K562 (cell line): ENCODE measurements around the gene COX4I2. TPM values are rescaled to one million over a fixed set of nuclear protein-coding genes. Genes with fewer than 3 reads are reported as not detected.

Experiments
- BRD9 ChIP-seq: fragments of 450-650 bp; IDR thresholded peaks from 2 replicates; pipeline ENCODE4 v1.6.1; 2018; ENCODE audit warnings: low read depth; ENCODE audit not compliant: partially characterized antibody
- CBFA2T3 ChIP-seq: fragments of 450-650 bp; IDR thresholded peaks from 2 replicates; pipeline ENCODE4 v1.6.1; 2017
- CBFB ChIP-seq: sonication (generic); formaldehyde crosslinking; IDR thresholded peaks from 2 replicates; pipeline ENCODE4 v1.4.0; 2020; ENCODE audit warnings: mild to moderate bottlenecking, missing genetic modification reagents
- DEAF1 ChIP-seq: fragments of 450-650 bp; formaldehyde crosslinking; IDR thresholded peaks from 2 replicates; pipeline ENCODE4 v1.4.0; 2020; ENCODE audit warnings: mild to moderate bottlenecking, moderate library complexity
- FOXJ2 ChIP-seq: fragments of 200-800 bp; sonication (Bioruptor generic); IDR thresholded peaks from 2 replicates; pipeline ENCODE4 v1.6.1; 2016; ENCODE audit warnings: missing genetic modification characterization, missing compliant biosample characterization
- FOXP1 ChIP-seq: sonication (generic); formaldehyde crosslinking; IDR thresholded peaks from 2 replicates; pipeline ENCODE4 v1.8.0; 2022; ENCODE audit warnings: mild to moderate bottlenecking, missing genetic modification reagents
- FUS ChIP-seq: fragments of 200-400 bp; formaldehyde crosslinking; optimal IDR thresholded peaks from 2 replicates; pipeline ENCODE3; 2017; ENCODE audit warnings: low read depth, low read length
- HLTF ChIP-seq: fragments of 450-650 bp; IDR thresholded peaks from 2 replicates; pipeline ENCODE4 v1.6.1; 2016
- KDM5B ChIP-seq: fragments of 200-600 bp; sonication (generic); IDR thresholded peaks from 2 replicates; pipeline ENCODE4 v1.6.1; 2012; ENCODE audit warnings: low read depth, mild to moderate bottlenecking, moderate library complexity, low read length, control low read depth, inconsistent platforms; ENCODE audit not compliant: insufficient replicate concordance
- NBN ChIP-seq: fragments of 450-650 bp; IDR thresholded peaks from 2 replicates; pipeline ENCODE4 v1.6.1; 2016; ENCODE audit warnings: low read depth, mild to moderate bottlenecking
- NCOA4 ChIP-seq: fragments of 450-650 bp; IDR thresholded peaks from 2 replicates; pipeline ENCODE4 v1.6.1; 2018; ENCODE audit warnings: mild to moderate bottlenecking; ENCODE audit not compliant: partially characterized antibody
- PRMT5 ChIP-seq: sonication (generic); formaldehyde crosslinking; IDR thresholded peaks from 2 replicates; pipeline ENCODE4 v1.5.0; 2020; ENCODE audit warnings: missing genetic modification reagents
- PRPF4 ChIP-seq: fragments of 200-400 bp; formaldehyde crosslinking; IDR thresholded peaks from one replicate; pipeline ENCODE4 v1.6.1; 2017; ENCODE audit warnings: low read length, low read depth, mild to moderate bottlenecking; ENCODE audit not compliant: insufficient read depth, poor library complexity, severe bottlenecking
- SAFB2 ChIP-seq: fragments of 200-400 bp; formaldehyde crosslinking; IDR thresholded peaks from 2 replicates; pipeline ENCODE4 v1.6.1; 2018; ENCODE audit warnings: borderline replicate concordance, low read length, low read depth, moderate library complexity; ENCODE audit not compliant: severe bottlenecking
- TAF15 ChIP-seq: fragments of 200-400 bp; formaldehyde crosslinking; IDR thresholded peaks from 2 replicates; pipeline ENCODE4 v1.6.1; 2017; ENCODE audit warnings: mild to moderate bottlenecking, low read depth, low read length, moderate library complexity
- TCF7L2 ChIP-seq: fragments of 150-350 bp; IDR thresholded peaks from 2 replicates; pipeline ENCODE4 v1.6.1; 2016; ENCODE audit warnings: low read depth, mild to moderate bottlenecking, low read length, moderate library complexity
- ZNF165 ChIP-seq: fragments of 250-450 bp; sonication (Bioruptor Pico); IDR thresholded peaks from 2 replicates; pipeline ENCODE4 v1.4.0; 2020; ENCODE audit warnings: borderline replicate concordance
- ZNF232 ChIP-seq: sonication (generic); formaldehyde crosslinking; IDR thresholded peaks from 2 replicates; pipeline ENCODE4 v1.8.0; 2022; ENCODE audit warnings: mild to moderate bottlenecking, missing genetic modification reagents
- ZNF316 ChIP-seq: fragments of 450-650 bp; IDR thresholded peaks from 2 replicates; pipeline ENCODE4 v1.6.1; 2016
- polyA plus RNA-seq, 8 experiments: library from polyadenylated mRNA; depleted of rRNA in 4 of 8; stranded (reverse) in 5 of 8; unstranded in 3 of 8; fragments of >200 nt; fragmentation: Nextera tagmentation in 2 of 8; fragmentation: Illumina TruSeq in 1 of 8; extraction: Ambion mirVana in 2 of 8; extraction: Trizol in 1 of 8; gene quantifications; 2 replicates each; pipeline versions ENCODE4 v1.2.1 to v1.2.3, GENCODE V29; 2011 to 2014; ENCODE audit warnings: inconsistent platforms in 1 of 8, missing spikeins in 1 of 8
- total RNA-seq, 7 experiments: library from RNA; depleted of rRNA in 6 of 7; stranded (reverse); fragments of >200 nt in 6 of 7; fragmentation: Illumina TruSeq in 2 of 7; extraction: Trizol in 2 of 7; gene quantifications; 2 replicates each; pipeline versions ENCODE4 v1.2.1 to v1.2.3, GENCODE V29; 2011 to 2021; ENCODE audit warnings: low replicate concordance in 1 of 7
- TF ChIP-seq, protein P1 (sequence below): fragments of 200-800 bp; sonication (Bioruptor generic); IDR thresholded peaks from 2 replicates; pipeline ENCODE4 v1.6.1; 2017; ENCODE audit warnings: missing genetic modification characterization, missing compliant biosample characterization
- TF ChIP-seq, protein P2 (sequence below): IDR thresholded peaks from 2 replicates; pipeline ENCODE4 v1.6.1; 2016; ENCODE audit warnings: missing genetic modification characterization, missing compliant biosample characterization
- TF ChIP-seq, protein P3 (sequence below): fragments of 250-450 bp; sonication (Bioruptor Pico); IDR thresholded peaks from 2 replicates; pipeline ENCODE4 v1.5.0; 2020; ENCODE audit warnings: mild to moderate bottlenecking, borderline replicate concordance

COX4I2 gene
- total and polyA plus RNA-seq, 9 of the 15 experiments (the other 6 are each of a cell fraction or from before 2014, with no cell fraction given): not detected

GRCh38 chr20:31605031-31605901 is 32.4 kb upstream of the COX4I2 start, which contains the start of gene ID1 (continued):
- TF ChIP-seq HLTF: no peak; the same call in 1 of the 2 replicates
- TF ChIP-seq DEAF1 (CRISPR knock-in tag): no peak; the same call in 1 of the 2 replicates
- peak; percentile 6; the same call in 1 of the 2 replicates for TF ChIP-seq ZNF165 (CRISPR knock-in tag)
- no peak for TF ChIP-seq ZNF232 (CRISPR knock-in tag)
- TF ChIP-seq, protein P1, sequence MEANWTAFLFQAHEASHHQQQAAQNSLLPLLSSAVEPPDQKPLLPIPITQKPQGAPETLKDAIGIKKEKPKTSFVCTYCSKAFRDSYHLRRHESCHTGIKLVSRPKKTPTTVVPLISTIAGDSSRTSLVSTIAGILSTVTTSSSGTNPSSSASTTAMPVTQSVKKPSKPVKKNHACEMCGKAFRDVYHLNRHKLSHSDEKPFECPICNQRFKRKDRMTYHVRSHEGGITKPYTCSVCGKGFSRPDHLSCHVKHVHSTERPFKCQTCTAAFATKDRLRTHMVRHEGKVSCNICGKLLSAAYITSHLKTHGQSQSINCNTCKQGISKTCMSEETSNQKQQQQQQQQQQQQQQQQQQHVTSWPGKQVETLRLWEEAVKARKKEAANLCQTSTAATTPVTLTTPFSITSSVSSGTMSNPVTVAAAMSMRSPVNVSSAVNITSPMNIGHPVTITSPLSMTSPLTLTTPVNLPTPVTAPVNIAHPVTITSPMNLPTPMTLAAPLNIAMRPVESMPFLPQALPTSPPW: peak; percentile 29; the same call in 1 of the 2 replicates
- peak; percentile 47; the same call in 1 of the 2 replicates for TF ChIP-seq CBFA2T3
- TF ChIP-seq CBFB (CRISPR knock-in tag): no peak
- no peak for TF ChIP-seq FUS
- TF ChIP-seq ZNF316: no peak
- no peak for TF ChIP-seq FOXJ2 (tag)
- TF ChIP-seq SAFB2: no peak
- TF ChIP-seq, protein P2, sequence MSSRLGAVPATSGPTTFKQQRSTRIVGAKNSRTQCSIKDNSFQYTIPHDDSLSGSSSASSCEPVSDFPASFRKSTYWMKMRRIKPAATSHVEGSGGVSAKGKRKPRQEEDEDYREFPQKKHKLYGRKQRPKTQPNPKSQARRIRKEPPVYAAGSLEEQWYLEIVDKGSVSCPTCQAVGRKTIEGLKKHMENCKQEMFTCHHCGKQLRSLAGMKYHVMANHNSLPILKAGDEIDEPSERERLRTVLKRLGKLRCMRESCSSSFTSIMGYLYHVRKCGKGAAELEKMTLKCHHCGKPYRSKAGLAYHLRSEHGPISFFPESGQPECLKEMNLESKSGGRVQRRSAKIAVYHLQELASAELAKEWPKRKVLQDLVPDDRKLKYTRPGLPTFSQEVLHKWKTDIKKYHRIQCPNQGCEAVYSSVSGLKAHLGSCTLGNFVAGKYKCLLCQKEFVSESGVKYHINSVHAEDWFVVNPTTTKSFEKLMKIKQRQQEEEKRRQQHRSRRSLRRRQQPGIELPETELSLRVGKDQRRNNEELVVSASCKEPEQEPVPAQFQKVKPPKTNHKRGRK: no peak
- TF ChIP-seq KDM5B: peak; percentile 100
- TF ChIP-seq FOXP1 (CRISPR knock-in tag): 0 out of 2 replicates have a peak, but pooled peaks have one; percentile 80
- TF ChIP-seq, protein P3, sequence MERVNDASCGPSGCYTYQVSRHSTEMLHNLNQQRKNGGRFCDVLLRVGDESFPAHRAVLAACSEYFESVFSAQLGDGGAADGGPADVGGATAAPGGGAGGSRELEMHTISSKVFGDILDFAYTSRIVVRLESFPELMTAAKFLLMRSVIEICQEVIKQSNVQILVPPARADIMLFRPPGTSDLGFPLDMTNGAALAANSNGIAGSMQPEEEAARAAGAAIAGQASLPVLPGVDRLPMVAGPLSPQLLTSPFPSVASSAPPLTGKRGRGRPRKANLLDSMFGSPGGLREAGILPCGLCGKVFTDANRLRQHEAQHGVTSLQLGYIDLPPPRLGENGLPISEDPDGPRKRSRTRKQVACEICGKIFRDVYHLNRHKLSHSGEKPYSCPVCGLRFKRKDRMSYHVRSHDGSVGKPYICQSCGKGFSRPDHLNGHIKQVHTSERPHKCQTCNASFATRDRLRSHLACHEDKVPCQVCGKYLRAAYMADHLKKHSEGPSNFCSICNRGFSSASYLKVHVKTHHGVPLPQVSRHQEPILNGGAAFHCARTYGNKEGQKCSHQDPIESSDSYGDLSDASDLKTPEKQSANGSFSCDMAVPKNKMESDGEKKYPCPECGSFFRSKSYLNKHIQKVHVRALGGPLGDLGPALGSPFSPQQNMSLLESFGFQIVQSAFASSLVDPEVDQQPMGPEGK (CRISPR knock-in tag): no peak
- TF ChIP-seq BRD9: no peak
- TF ChIP-seq TAF15: no peak
- peak; percentile 43 for TF ChIP-seq NBN
- TF ChIP-seq NCOA4: no peak
- TF ChIP-seq PRMT5 (CRISPR knock-in tag): no peak
- TF ChIP-seq PRPF4: no peak
- TF ChIP-seq TCF7L2: no peak
